GM13977 (cell line): ENCODE data around the gene HIPK4.

Experiments
- DNase-seq: peaks from one replicate; pipeline ENCODE4 v3.0.0; 2012; ENCODE audit warnings: low spot score
- in situ Hi-C: fragments of 300-500 bp; cut with MboI; formaldehyde crosslinking; loops from one replicate; pipeline ENCODE4 v1.12.0; 2022; ENCODE audit warnings: low sequenced_read_pairs, low pct_unique_long_range_greater_than_20kb, mixed read lengths, inconsistent platforms; ENCODE audit not compliant: unreplicated experiment
- TF ChIP-seq, protein P1 (sequence below): IDR thresholded peaks from 2 replicates; pipeline ENCODE4 v1.5.1; 2012; ENCODE audit warnings: mild to moderate bottlenecking, control low read depth; ENCODE audit not compliant: insufficient read depth; ENCODE audit errors: extremely low read depth, missing control alignments

Gene HIPK4

DNA sequence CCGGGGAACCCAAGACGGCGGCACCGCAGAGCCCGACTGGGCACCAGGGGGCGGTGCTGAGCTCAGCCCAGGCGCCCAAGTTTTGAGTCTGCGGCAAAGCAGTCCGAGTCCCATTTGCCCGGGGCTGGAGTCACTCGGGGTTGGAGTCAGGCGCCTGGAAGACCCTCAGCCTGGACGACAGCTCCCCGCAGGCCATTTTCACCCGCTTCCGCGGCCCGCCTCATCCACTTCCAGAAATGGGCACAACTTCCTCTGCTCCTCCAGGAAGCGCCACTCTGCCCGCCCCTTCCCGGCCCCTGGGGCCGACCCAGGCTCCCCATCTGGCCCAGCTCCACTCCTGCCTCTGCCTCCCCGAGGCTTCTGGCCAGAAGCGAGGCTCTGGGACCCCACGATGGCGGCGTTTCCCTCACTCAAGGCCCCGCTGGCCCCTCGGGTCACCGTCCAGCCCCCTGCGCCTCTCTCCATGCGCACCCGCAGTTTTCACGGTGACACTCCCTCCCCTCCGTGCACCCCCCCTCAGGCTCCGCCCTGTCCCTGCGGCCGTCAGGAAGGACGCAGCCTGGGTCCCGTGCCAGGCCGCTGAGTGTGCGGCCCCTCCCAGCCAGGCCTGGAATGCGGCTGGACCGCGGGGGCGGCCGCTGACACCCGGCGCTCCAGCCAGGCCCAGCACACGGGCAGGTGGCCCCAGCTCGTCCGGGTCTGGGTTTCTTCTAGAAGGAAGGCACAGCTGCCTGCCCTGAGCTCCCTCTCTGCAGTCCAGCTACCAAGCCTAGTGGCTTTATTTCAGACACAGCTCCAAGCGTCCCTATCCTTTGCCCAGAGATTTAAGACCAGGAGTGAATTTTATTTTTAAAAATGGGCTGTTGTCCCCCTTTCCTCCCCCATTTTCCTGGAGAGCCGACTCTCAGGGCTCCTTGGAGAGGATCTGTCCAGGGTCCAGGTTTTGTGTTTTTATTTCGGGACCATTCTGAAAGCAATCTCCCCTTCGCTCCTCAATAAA lies 31.1 kb upstream of the HIPK4 start:
- DNase-seq, result peak; percentile 80
- in situ Hi-C loops, result no loop called here
- TF ChIP-seq, protein P1, sequence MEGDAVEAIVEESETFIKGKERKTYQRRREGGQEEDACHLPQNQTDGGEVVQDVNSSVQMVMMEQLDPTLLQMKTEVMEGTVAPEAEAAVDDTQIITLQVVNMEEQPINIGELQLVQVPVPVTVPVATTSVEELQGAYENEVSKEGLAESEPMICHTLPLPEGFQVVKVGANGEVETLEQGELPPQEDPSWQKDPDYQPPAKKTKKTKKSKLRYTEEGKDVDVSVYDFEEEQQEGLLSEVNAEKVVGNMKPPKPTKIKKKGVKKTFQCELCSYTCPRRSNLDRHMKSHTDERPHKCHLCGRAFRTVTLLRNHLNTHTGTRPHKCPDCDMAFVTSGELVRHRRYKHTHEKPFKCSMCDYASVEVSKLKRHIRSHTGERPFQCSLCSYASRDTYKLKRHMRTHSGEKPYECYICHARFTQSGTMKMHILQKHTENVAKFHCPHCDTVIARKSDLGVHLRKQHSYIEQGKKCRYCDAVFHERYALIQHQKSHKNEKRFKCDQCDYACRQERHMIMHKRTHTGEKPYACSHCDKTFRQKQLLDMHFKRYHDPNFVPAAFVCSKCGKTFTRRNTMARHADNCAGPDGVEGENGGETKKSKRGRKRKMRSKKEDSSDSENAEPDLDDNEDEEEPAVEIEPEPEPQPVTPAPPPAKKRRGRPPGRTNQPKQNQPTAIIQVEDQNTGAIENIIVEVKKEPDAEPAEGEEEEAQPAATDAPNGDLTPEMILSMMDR, result peak; percentile 89

DNA sequence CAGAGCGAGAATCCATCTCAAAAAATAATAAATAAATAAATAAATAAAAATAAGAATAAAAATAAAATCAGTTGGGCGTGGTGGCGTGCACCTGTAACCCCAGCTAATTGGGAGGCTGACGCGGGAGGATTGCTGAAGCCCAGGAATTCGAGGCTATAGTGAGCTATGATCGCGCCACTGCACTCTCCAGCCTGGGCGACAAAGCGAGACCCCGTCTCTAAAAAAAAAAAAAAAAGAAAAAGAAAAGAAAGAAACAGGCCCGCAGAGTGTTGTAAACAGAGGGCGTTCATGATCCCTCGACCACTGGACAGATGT lies 30.4 kb upstream of the HIPK4 start:
- in situ Hi-C loops, result no loop called here
- TF ChIP-seq, protein P1, result no peak
- DNase-seq, result no peak

DNA sequence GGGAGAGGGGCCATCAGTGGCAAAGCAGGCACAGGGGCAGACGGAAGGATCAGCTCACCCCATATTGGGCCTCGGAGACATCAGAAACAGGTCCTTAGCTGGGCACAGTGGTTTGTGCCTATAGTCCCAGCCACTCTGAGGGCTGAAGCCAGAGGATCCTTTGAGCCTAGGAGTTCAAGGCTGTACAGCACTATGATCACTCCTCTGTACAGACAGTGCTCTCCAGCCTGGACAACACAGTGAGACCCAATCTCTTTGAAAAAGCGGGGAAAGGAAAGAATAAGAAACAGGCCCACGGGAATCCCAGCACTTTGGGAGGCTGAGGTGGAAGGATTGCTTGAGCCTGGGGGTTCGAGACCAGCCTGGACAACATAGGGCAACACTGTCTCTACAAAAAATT lies 29.8 kb upstream of the HIPK4 start:
- in situ Hi-C loops, result no loop called here
- no peak for DNase-seq
- TF ChIP-seq, protein P1, result no peak

DNA sequence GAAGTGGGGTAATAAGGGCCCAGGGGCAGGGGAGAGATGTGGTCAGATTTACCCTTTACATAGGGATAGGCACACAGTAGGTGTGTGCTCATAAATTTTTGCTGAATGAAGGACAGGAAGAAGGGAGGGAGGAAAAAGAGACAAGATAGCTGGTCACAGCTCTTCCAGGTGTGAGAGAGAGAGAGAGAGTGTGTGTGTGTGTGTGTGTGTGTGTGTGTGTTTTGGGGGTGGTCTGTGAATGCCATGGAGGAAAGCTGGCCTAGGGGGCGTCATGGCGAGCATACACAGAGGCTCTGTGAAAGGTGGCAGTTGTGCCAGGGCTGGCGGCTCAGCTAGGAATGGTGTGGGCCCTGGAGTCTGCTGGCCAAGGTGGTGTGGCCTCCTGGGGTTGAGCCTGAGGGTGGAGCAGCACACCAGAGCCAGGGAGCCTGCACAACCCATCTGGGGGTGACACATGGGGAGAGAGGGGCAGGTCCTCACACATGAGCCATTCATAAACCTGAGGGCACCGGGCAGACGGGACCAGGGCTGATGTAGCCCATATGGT lies 29.2 kb upstream of the HIPK4 start:
- TF ChIP-seq, protein P1, result no peak
- in situ Hi-C loops, result no loop called here

DNA sequence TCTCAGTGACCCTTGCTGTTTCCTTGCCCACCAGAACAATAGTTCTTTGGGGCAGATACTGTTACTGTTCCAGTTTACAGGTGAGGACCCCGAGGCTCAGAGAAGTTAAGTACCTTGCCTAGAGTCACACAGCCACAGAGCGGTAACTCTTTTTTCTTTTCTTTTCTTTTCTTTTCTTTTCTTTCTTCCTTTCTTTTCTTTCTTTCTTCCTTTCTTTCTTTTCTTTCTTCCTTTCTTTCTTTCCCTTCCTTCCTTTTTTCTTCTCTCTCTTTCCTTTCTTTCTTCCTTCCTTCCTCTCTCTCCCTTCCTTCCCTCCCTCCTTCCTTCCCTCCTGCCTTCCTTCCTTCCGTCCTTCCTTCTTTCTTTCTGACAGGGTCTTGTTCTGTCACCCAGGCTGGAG lies 28.1 kb upstream of the HIPK4 start:
- TF ChIP-seq, protein P1, result no peak
- no peak for DNase-seq
- in situ Hi-C loops, result no loop called here

More for the DNA sequence above, 29.2 kb upstream of the HIPK4 start:
- DNase-seq, result no peak

DNA sequence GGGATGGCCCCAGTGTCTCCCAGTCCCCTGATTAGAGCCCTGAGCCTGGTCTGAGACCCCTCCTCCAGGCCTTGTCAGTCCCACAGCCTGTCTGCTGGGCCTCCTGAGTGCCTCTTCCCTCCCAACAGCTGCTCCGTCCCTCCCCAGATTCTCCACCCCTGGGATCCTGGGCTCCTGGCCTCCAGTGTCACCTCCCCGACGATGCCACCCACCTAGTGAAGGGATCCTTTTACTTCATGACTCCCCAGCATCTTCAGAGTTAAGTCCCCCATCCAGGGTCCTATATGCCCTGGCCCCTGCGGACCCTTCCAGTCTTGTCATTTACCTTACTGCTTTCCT lies 27.6 kb upstream of the HIPK4 start:
- in situ Hi-C loops, result no loop called here
- TF ChIP-seq, protein P1, result no peak
- DNase-seq, result no peak
